PC-9 (cell line): ENCODE results near the gene CFAP54. TPM values are rescaled to one million over a fixed set of nuclear protein-coding genes. Genes with fewer than 3 reads are reported as not detected.

Experiments used
- BruUV-seq: library from RNA; stranded (reverse); fragments of 400-500 nt; replicated peaks from 2 replicates; lab custom pipeline; 2021; lab: Mats Ljungman, UMichigan
- CTCF ChIA-PET: fragments of 300-600 bp; sonication (Branson Sonifier 250); formaldehyde crosslinking; loops from one replicate; lab custom pipeline; 2022; ENCODE audit warnings: antibody characterized with exemption; lab: Charles Lee
- POLR2A ChIA-PET: fragments of 300-600 bp; sonication (Branson Sonifier 250); formaldehyde crosslinking; loops from one replicate; lab custom pipeline; 2022; ENCODE audit warnings: antibody characterized with exemption; ENCODE audit not compliant: unreplicated experiment; lab: Charles Lee
- DNase-seq, 2 experiments: peaks; one replicate each; pipeline versions ENCODE4 v3.0.0 to v3.0.0-alpha.2; 2015 to 2022; ENCODE audit warnings: mixed read lengths in 1 of 2
- H2AFZ ChIP-seq: fragments of 200-600 bp; sonication (generic); 2 replicates; pipeline ENCODE4 v1.8.1; 2017; ENCODE audit warnings: antibody characterized with exemption
- H3F3A ChIP-seq: fragments of 200-600 bp; sonication (generic); 2 replicates; pipeline ENCODE4 v1.8.1; 2017; ENCODE audit warnings: antibody characterized with exemption, mild to moderate bottlenecking, low read depth; ENCODE audit not compliant: insufficient read depth
- H3K27ac ChIP-seq: fragments of 200-600 bp; sonication (generic); 2 replicates; pipeline ENCODE4 v1.6.1; 2016; ENCODE audit warnings: mixed run types
- H3K27me3 ChIP-seq: fragments of 200-600 bp; sonication (generic); 2 replicates; pipeline ENCODE4 v1.6.1; 2016; ENCODE audit warnings: low read depth, mixed run types; ENCODE audit not compliant: insufficient read depth
- H3K36me3 ChIP-seq: fragments of 200-600 bp; sonication (generic); 2 replicates; pipeline ENCODE4 v1.6.1; 2016; ENCODE audit warnings: low read depth, mixed run types
- H3K4me1 ChIP-seq: fragments of 200-600 bp; sonication (generic); replicated peaks from 2 replicates; pipeline ENCODE4 v1.6.1; 2016; ENCODE audit warnings: mixed run types; ENCODE audit not compliant: insufficient read depth
- H3K4me2 ChIP-seq: fragments of 200-600 bp; sonication (generic); 2 replicates; pipeline ENCODE4 v1.6.1; 2017; ENCODE audit warnings: mixed run types
- H3K4me3 ChIP-seq: fragments of 200-600 bp; sonication (generic); 2 replicates; pipeline ENCODE4 v1.6.1; 2016; ENCODE audit warnings: mixed run types
- H3K79me2 ChIP-seq: fragments of 200-600 bp; sonication (generic); 2 replicates; pipeline ENCODE4 v1.6.1; 2017; ENCODE audit warnings: low read depth, mixed run types
- H3K9me2 ChIP-seq: fragments of 200-600 bp; sonication (generic); 2 replicates; pipeline ENCODE4 v1.8.1; 2017; ENCODE audit warnings: mild to moderate bottlenecking; ENCODE audit not compliant: insufficient read depth
- H3K9me3 ChIP-seq: fragments of 200-600 bp; sonication (generic); 2 replicates; pipeline ENCODE4 v1.8.1; 2016; ENCODE audit warnings: low read depth; ENCODE audit not compliant: insufficient read depth
- H4K20me1 ChIP-seq: fragments of 200-600 bp; sonication (generic); 2 replicates; pipeline ENCODE4 v1.8.1; 2017; ENCODE audit not compliant: insufficient read depth
- EZH2 ChIP-seq: fragments of 200-600 bp; sonication (generic); IDR thresholded peaks from 2 replicates; pipeline ENCODE4 v1.8.0; 2017; ENCODE audit warnings: antibody characterized with exemption, low read depth
- intact Hi-C: fragments of 100-400 bp; cut with micrococcal nuclease; formaldehyde crosslinking; loops from one replicate; pipeline ENCODE4 v1.10.0; 2022; ENCODE audit not compliant: unreplicated experiment
- total RNA-seq: library from RNA; stranded (reverse); gene quantifications from 2 replicates; pipeline ENCODE4 v1.2.3, GENCODE V29; 2021
- TF ChIP-seq, protein P1 (sequence below): fragments of 200-600 bp; sonication (generic); conservative IDR thresholded peaks from 2 replicates; pipeline ENCODE4 v1.6.1; 2017; ENCODE audit warnings: mixed run types, antibody characterized with exemption, mild to moderate bottlenecking, moderate library complexity

Gene CFAP54
- total RNA-seq, 1 experiment from 2014 or later = 16.4 TPM

DNA sequence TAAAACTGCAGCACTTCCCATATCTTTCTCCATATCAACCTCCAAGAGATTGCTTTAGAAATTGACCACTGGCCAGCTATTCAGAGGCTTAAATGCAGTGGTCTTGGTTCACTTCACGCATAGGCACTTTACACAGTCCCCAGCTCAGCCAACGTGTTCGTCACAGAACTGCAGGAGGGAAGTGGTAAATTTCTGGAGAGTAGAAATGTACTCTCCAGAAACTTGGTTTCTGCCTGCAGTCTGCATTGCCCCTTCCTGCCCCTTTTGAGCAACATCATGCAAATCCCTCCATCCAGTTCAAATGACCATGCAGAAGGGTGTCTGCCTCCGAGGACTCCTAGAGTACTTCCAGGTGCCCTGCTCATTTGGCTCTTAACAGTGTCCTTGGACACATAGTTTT is 375.0 kb downstream of the CFAP54 start:
- Histone ChIP-seq H3K27me3 (no peaks in the 10 kb centered on the region), H3K9me2 (no peaks in the 10 kb centered on the region), H3K4me1 (no peaks in the 10 kb centered on the region; the same call in 1 of the 2 replicates), H3K9me3 (no peaks in the 10 kb centered on the region), H3K4me3 (no peak overlapping the region), H3F3A (no peaks in the 10 kb centered on the region), H3K36me3 (no peaks in the 10 kb centered on the region), H3K27ac (no peak overlapping the region), H2AFZ (no peak overlapping the region), H3K4me2 (no peak overlapping the region), H3K79me2 (no peaks in the 10 kb centered on the region), H4K20me1 (no peaks in the 10 kb centered on the region)
- no peak for DNase-seq
- TF ChIP-seq, protein P1, sequence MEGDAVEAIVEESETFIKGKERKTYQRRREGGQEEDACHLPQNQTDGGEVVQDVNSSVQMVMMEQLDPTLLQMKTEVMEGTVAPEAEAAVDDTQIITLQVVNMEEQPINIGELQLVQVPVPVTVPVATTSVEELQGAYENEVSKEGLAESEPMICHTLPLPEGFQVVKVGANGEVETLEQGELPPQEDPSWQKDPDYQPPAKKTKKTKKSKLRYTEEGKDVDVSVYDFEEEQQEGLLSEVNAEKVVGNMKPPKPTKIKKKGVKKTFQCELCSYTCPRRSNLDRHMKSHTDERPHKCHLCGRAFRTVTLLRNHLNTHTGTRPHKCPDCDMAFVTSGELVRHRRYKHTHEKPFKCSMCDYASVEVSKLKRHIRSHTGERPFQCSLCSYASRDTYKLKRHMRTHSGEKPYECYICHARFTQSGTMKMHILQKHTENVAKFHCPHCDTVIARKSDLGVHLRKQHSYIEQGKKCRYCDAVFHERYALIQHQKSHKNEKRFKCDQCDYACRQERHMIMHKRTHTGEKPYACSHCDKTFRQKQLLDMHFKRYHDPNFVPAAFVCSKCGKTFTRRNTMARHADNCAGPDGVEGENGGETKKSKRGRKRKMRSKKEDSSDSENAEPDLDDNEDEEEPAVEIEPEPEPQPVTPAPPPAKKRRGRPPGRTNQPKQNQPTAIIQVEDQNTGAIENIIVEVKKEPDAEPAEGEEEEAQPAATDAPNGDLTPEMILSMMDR = no peak
- no peak for TF ChIP-seq EZH2
- intact Hi-C loops = loop anchor here (5.0 kb wide), 1 partner anchor 43 kb away; the partner anchor contains the start of gene NEDD1
- CTCF ChIA-PET = no interaction called here
- no TSS peak for BruUV-seq
- POLR2A ChIA-PET = no interaction called here

DNA sequence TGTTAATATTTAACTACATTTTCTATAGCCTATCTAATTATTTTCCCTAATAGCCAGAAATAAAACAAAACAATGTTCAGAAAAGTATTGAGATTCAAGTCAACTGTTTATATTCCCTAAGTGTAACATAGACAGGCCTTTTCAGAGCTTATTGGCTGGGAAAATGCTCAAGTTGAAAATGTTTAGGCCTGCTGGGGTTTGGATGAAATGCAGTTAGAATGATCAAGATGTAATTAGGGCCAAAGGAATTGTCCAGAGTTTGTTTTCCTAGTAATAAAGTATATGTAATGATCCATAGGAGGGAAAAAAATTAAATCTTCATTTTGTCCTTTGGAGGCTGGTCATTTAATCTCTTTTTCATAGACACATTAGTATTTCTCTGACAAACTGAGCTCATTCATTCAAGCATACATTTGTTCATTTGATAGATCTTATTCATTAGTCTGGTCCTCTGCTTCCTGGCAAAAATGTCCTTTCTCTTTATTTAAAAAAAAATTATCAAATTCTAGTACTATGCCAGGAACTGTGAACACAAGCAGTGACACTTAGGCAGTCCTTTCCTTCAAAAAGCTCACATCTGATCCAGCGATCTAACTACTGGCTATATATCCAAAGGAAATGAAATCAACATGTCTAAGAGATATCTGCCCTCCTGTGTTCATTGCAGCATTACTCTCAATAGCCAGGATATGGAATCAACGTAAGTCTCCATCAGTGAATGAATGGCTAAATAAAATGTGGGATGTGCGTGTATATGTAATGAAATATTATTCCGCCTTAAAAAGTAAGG is 377.6 kb downstream of the CFAP54 start:
- Histone ChIP-seq H4K20me1 (no peaks in the 10 kb centered on the region), H3K27ac (no peak overlapping the region), H3K4me3 (no peak overlapping the region), H3K27me3 (no peaks in the 10 kb centered on the region), H3K9me2 (no peaks in the 10 kb centered on the region), H3K79me2 (no peaks in the 10 kb centered on the region), H3K4me2 (no peak overlapping the region), H3K4me1 (no peaks in the 10 kb centered on the region; the same call in 1 of the 2 replicates), H3K9me3 (no peaks in the 10 kb centered on the region), H3F3A (no peaks in the 10 kb centered on the region), H3K36me3 (no peaks in the 10 kb centered on the region), H2AFZ (no peak overlapping the region)
- TF ChIP-seq, protein P1 = no peak
- no peak for TF ChIP-seq EZH2
- intact Hi-C loops = no loop called here
- DNase-seq = no peak
- ChIA-PET POLR2A (no interaction called here), CTCF (no interaction called here)
- no TSS peak for BruUV-seq

DNA sequence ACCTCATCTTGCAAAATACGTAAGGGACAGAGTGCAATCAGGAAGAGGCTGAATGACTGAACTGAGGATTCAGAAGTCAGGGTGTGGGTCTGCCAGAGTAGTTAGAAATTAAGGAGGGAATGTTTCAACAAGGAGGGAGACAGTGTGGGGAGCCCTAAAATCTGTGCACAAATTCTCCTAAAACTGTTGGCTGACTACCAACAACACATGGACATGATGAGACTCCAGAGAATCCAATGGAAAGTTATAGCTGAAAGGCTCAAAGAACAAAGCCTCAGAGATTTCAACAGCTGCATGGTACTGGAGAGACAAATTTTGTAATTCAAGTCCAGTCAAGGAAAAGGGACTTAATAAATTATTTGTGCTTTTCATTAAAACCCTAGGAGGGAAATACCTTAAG is 381.6 kb downstream of the CFAP54 start:
- Histone ChIP-seq H4K20me1 (no peaks in the 10 kb centered on the region), H3K36me3 (no peaks in the 10 kb centered on the region), H3K27me3 (peaks cover 1% of the 10 kb centered on the region; the same call in 1 of the 2 replicates), H3K4me2 (no peak overlapping the region), H3K4me1 (no peaks in the 10 kb centered on the region), H3K9me2 (no peaks in the 10 kb centered on the region), H3F3A (no peaks in the 10 kb centered on the region), H3K9me3 (no peaks in the 10 kb centered on the region; the same call in 1 of the 2 replicates), H3K4me3 (no peak overlapping the region), H3K27ac (no peak overlapping the region), H2AFZ (no peak overlapping the region), H3K79me2 (no peaks in the 10 kb centered on the region)
- no peak for DNase-seq
- ChIA-PET POLR2A (no interaction called here), CTCF (no interaction called here)
- BruUV-seq = no TSS peak
- TF ChIP-seq EZH2 = no peak
- TF ChIP-seq, protein P1 = no peak
- intact Hi-C loops = no loop called here
